Endothelial cell of umbilical vein (primary cell): Measurements from ENCODE around the gene HEXIM1.

ENCODE experiments used
- CTCF ChIP-seq, 2 donors: IDR thresholded peaks; 1 replicate in 1 of 2; 2 replicates in 1 of 2; pipeline ENCODE4 v1.5.1; 2011; ENCODE audit warnings: low read length in 2 of 2, mild to moderate bottlenecking in 2 of 2, moderate library complexity in 2 of 2, control low read depth in 1 of 2, inconsistent platforms in 1 of 2, low read depth in 1 of 2; ENCODE audit not compliant: insufficient read depth in 1 of 2; ENCODE audit errors: extremely low read depth in 1 of 2
- EZH2 ChIP-seq: IDR thresholded peaks from 2 replicates; pipeline ENCODE4 v1.6.1; 2012; ENCODE audit warnings: borderline replicate concordance, low read depth, mild to moderate bottlenecking, moderate library complexity, low read length, inconsistent platforms; ENCODE audit not compliant: severe bottlenecking
- GATA2 ChIP-seq: IDR thresholded peaks from 2 replicates; pipeline ENCODE4 v1.7.0; 2011; ENCODE audit warnings: low read depth, mild to moderate bottlenecking, moderate library complexity, mixed read lengths, low read length; ENCODE audit not compliant: insufficient read length, insufficient read depth
- MAX ChIP-seq: IDR thresholded peaks from 2 replicates; pipeline ENCODE4 v1.6.1; 2011; ENCODE audit not compliant: insufficient read depth, insufficient read length
- MYC ChIP-seq: IDR thresholded peaks from one replicate; pipeline ENCODE4 v1.6.1; 2011; ENCODE audit warnings: mild to moderate bottlenecking, low read depth, low read length
- POLR2A ChIP-seq: IDR thresholded peaks from 2 replicates; pipeline ENCODE4 v1.6.1; 2012; ENCODE audit warnings: low read depth, mild to moderate bottlenecking, control low read depth, low read length
- POLR2AphosphoS5 ChIP-seq: IDR thresholded peaks from 2 replicates; pipeline ENCODE4 v1.6.1; 2012; ENCODE audit warnings: low read depth, mild to moderate bottlenecking, control low read depth, low read length, moderate library complexity; ENCODE audit not compliant: insufficient read depth

GRCh38 chr17:45201457-45201856 is 53.2 kb downstream of the HEXIM1 start:
- TF ChIP-seq CTCF (IDR thresholded peaks at IDR 0.05; ENCODE audit: extremely low read depth in 1 of 2, insufficient read depth in 1 of 2, low read depth in 1 of 2, low read length in 2 of 2) (no peak), POLR2AphosphoS5 (no peak), EZH2 (no peak), POLR2A (no peak), MAX (no peak), MYC (no peak), GATA2 (no peak)
